ENCODE measurements around the gene MYO5B. TPM values are rescaled to one million over a fixed set of nuclear protein-coding genes. Genes with fewer than 3 reads are reported as not detected.

MYO5B gene
- total and polyA plus RNA-seq, 9 of the 15 experiments (the other 6 are each of a cell fraction or from before 2014, with no cell fraction given), result 0.07 to 0.42 (median 0.28) TPM

DNA sequence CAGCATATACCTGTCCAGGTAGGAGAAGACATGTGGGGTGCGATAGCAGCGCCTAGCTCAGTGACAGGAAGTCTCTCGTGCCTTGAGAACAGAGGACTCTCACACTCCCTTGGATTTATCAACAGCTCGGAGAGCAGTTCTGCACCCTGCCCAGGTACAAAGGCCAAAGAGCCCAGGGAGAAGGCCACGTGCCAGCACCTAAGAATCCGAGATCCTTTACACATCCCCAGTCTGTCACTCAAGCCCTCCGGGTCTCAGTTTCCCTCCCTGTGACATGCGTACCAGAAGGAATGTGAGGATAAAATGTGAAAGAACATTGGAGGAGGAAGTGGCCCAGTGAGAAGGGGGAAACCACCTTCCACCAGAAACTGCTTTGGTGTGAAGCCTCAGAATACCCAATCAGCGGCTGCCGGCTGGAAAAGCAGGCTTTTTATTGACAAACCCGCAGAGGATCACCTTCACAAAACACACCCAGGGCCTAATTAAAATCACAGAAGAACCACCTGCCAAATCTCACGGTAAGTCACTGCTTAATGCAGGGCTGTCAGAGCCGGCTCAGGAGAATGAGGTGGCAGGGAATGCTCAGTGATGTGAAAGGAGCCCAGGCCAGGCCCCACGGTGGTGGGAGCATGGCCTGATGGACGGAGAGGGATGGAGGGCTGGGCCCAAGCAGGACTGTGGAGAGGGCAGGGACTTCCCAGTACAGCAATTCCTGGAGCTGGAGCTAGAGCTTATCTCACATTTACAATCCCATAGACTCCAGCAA is 66.3 kb downstream of the MYO5B start:
- H3K4me1 ChIP-seq (replicated peaks in 1 of 2; ENCODE audit: control insufficient read depth in 2 of 2, insufficient read depth in 2 of 2, low read length in 2 of 2), result no peaks in the 10 kb centered on the region; a peak in 1 of 5 replicates
- DNase-seq (ENCODE audit: extremely low read depth in 1 of 4, low spot score in 3 of 4) (no peak), FAIRE-seq (no peak), ATAC-seq (no peak)
- TF ChIP-seq NR4A1 (CRISPR knock-in tag; IDR thresholded peaks at IDR 0.05) (no peak), NR4A1 (tag; IDR thresholded peaks at IDR 0.05) (no peak), MED1 (CRISPR knock-in tag; IDR thresholded peaks at IDR 0.05; ENCODE audit: borderline replicate concordance) (no peak), SIRT6 (IDR thresholded peaks at IDR 0.05; ENCODE audit: low read depth, low read length) (no peak), MEF2D (tag; conservative IDR thresholded peaks at IDR 0.05; ENCODE audit: low read depth) (no peak), STAG1 (CRISPR knock-in tag; IDR thresholded peaks at IDR 0.05; ENCODE audit: borderline replicate concordance) (no peak), CBFA2T2 (conservative IDR thresholded peaks at IDR 0.05) (no peak), TEAD2 (tag; IDR thresholded peaks at IDR 0.05) (no peak), TAF1 (IDR thresholded peaks at IDR 0.05; ENCODE audit: control insufficient read depth, extremely low read depth, insufficient read depth, low read length, severe bottlenecking) (no peak), MEF2A (IDR thresholded peaks at IDR 0.05; ENCODE audit: control insufficient read depth, low read depth, low read length) (no peak), MBD2 (IDR thresholded peaks at IDR 0.05; ENCODE audit: borderline replicate concordance, low read depth) (no peak)
- TF ChIP-seq, protein P1, sequence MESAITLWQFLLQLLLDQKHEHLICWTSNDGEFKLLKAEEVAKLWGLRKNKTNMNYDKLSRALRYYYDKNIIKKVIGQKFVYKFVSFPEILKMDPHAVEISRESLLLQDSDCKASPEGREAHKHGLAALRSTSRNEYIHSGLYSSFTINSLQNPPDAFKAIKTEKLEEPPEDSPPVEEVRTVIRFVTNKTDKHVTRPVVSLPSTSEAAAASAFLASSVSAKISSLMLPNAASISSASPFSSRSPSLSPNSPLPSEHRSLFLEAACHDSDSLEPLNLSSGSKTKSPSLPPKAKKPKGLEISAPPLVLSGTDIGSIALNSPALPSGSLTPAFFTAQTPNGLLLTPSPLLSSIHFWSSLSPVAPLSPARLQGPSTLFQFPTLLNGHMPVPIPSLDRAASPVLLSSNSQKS (CRISPR knock-in tag; IDR thresholded peaks at IDR 0.05), result no peak
- TF ChIP-seq, protein P2, sequence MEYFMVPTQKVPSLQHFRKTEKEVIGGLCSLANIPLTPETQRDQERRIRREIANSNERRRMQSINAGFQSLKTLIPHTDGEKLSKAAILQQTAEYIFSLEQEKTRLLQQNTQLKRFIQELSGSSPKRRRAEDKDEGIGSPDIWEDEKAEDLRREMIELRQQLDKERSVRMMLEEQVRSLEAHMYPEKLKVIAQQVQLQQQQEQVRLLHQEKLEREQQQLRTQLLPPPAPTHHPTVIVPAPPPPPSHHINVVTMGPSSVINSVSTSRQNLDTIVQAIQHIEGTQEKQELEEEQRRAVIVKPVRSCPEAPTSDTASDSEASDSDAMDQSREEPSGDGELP (CRISPR knock-in tag; IDR thresholded peaks at IDR 0.05; ENCODE audit: borderline replicate concordance), result no peak
- no peak overlapping the region for H3K4me2 ChIP-seq (ENCODE audit: insufficient read depth, low read length)
- intact Hi-C loops (cut with micrococcal nuclease) (no loop called here), in situ Hi-C loops (cut with MboI) (no loop called here)
- 0% methylated on average over 12 of the region's 15 CpGs for WGBS (ENCODE audit: insufficient coverage, low coverage, missing lambda C conversion rate)
- no peaks in the 10 kb centered on the region for H3K9me3 ChIP-seq (replicated peaks; ENCODE audit: control insufficient read depth, insufficient read depth, low read depth, low read length)
- H2AFZ ChIP-seq (ENCODE audit: low read depth, low read length), result no peak overlapping the region
- no peaks in the 10 kb centered on the region; a peak in 1 of 5 replicates for H3K27me3 ChIP-seq (ENCODE audit: control insufficient read depth in 2 of 2, insufficient read depth in 2 of 2, low read length in 2 of 2)
- no peak overlapping the region for H3K4me3 ChIP-seq
- no peaks in the 10 kb centered on the region for H3K36me3 ChIP-seq (ENCODE audit: control insufficient read depth, insufficient read depth, low read length)
- no peaks in the 10 kb centered on the region for H3K9me1 ChIP-seq (ENCODE audit: control insufficient read depth, insufficient read depth, low read length)
- ChIA-PET POLR2A (interaction anchor here (1.6 kb wide), 1 partner anchor 9 kb away, joined by 7 read pairs; no protein-coding TSS in a partner anchor), CTCF (ENCODE audit: low intra/inter-chr PET ratio) (no interaction called here)
- no peaks in the 10 kb centered on the region for H3K79me2 ChIP-seq (ENCODE audit: control insufficient read depth, insufficient read depth, low read length)
- no peak overlapping the region for H3K9ac ChIP-seq (ENCODE audit: insufficient read depth in 1 of 2, low read depth in 2 of 2, low read length in 2 of 2)
- H3K27ac ChIP-seq (ENCODE audit: extremely low read depth, low read depth, low read length), result no peak overlapping the region
- no peaks in the 10 kb centered on the region for H4K20me1 ChIP-seq (replicated peaks; ENCODE audit: control insufficient read depth, insufficient read depth, low read length)
- no TSS peak for BruUV-seq (replicated peaks)
